ENCODE measurements around the gene PVALEF. TPM values are rescaled to one million over a fixed set of nuclear protein-coding genes. Genes with fewer than 3 reads are reported as not detected.
"Not testable (repeated sequence)": the region's sequence is repeated elsewhere in the genome, so short reads cannot be mapped to it uniquely, and the experiment has no call there.

PVALEF gene
- total RNA-seq, 2 donors from 2014 or later: not detected

DNA sequence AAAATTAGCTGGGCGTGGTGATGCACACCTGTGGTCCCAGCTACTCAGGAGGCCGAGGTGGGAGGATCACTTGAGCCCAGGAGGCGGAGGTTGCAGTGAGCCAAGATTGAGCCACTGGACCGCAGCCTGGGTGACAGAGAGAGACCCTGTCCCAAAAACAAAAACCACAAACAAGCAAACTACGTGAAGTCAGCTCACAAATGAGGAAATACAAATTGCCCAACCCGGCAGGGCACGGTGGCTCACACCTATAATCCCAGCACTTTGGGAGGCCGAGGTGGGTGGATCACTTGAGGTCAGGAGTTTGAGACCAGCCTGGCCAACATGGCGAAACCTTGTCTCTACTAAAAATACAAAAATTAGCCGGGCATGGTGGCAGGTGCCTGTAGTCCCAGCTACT is 19.1 kb upstream of the PVALEF start:
- ATAC-seq; H3K9me3 Mint-ChIP-seq; H3K36me3 Mint-ChIP-seq; DNase-seq (ENCODE audit: low spot score); H3K27ac Mint-ChIP-seq; H3K4me3 Mint-ChIP-seq; H3K27me3 Mint-ChIP-seq: not testable (repeated sequence)
- H3K4me1 Mint-ChIP-seq (ENCODE audit: low read depth in 2 of 2): peaks cover 0 to 14% of the 10 kb centered on the region in 2 donors

DNA sequence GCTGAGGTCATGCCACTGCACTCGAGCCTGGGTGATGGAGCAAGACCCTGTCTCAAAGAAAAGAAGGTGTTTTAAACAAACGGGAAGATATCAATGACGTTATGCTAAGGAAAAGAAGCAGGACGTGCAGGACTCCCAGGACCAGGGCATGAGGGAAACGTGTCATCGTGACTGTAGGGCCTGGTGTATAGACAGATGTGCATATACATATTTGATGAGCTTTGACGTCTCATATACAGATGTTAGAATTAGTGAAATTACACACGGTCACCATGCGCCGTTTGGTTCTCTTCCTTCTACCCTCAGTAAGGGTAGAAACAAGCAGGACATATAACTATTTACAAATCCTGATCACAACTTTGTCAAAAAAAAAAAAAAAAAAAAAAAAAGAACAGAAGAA is 17.6 kb upstream of the PVALEF start:
- Mint-ChIP-seq H3K36me3 (no peaks in the 10 kb centered on the region), H3K4me3 (no peak overlapping the region), H3K9me3 (no peaks in the 10 kb centered on the region), H3K27ac (no peak overlapping the region), H3K27me3 (no peaks in the 10 kb centered on the region), H3K4me1 (ENCODE audit: low read depth in 2 of 2) (peaks cover 0 to 19% of the 10 kb centered on the region in 2 donors)
- ATAC-seq: no peak
- DNase-seq (ENCODE audit: low spot score): no peak

DNA sequence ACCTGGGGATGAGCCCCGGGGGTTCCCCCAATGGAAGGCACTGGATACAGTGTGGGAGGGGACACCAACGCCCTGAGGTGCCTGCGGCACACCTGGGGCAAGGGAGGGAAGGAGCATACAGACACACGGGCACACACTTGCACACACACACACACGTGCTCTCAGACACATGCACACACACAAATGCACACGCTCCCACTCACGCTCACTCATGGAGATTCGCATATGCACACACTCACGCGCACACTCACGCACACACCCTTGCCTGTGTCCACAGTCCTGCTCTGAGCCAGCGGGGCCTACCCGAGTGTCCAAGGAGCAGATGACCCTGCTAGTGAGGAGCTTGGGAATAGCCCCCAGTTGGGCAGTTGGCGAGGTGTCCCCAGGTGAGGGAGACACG is 16.7 kb upstream of the PVALEF start:
- H3K4me1 Mint-ChIP-seq (ENCODE audit: low read depth in 2 of 2): peaks cover 0 to 19% of the 10 kb centered on the region in 2 donors
- H3K9me3 Mint-ChIP-seq: no peaks in the 10 kb centered on the region
- no peaks in the 10 kb centered on the region for H3K36me3 Mint-ChIP-seq
- H3K4me3 Mint-ChIP-seq: no peak overlapping the region
- DNase-seq (ENCODE audit: low spot score) (no peak), ATAC-seq (peak in 1 of 2 donors; percentile 4)
- no peak overlapping the region for H3K27ac Mint-ChIP-seq
- no peaks in the 10 kb centered on the region for H3K27me3 Mint-ChIP-seq

DNA sequence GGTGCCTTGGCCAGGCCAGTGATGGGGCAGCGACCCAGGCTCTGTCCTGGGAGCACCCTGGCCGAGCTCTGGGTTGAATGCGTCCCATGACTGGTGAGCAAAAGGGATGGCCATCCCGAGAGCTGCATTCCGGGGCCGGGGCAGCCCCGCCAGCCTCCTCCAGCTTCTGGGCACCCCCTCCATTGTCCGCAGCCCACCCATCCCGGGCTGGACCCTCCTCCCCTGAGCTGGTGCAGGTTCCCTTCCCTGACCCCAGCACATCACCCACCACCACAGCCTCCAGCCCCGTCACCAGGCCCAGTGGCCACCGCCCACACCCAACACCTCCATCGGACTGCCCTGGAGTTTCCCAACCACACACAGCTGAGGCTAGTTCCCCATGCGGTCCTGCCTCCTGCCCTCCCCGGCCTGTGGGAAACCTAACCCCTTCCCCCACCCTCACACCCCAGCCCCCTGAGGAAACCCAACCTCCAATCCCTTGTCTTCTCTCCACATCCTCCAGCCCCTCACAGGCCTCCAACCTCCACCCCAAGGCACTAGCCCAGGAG is 16.2 kb upstream of the PVALEF start:
- Mint-ChIP-seq H3K4me1 (ENCODE audit: low read depth in 2 of 2) (peaks cover 0 to 19% of the 10 kb centered on the region in 2 donors), H3K27me3 (no peaks in the 10 kb centered on the region), H3K36me3 (no peaks in the 10 kb centered on the region), H3K9me3 (no peaks in the 10 kb centered on the region), H3K4me3 (no peak overlapping the region), H3K27ac (no peak overlapping the region)
- ATAC-seq (peak; percentile 34 to 57), DNase-seq (ENCODE audit: low spot score) (no peak)

DNA sequence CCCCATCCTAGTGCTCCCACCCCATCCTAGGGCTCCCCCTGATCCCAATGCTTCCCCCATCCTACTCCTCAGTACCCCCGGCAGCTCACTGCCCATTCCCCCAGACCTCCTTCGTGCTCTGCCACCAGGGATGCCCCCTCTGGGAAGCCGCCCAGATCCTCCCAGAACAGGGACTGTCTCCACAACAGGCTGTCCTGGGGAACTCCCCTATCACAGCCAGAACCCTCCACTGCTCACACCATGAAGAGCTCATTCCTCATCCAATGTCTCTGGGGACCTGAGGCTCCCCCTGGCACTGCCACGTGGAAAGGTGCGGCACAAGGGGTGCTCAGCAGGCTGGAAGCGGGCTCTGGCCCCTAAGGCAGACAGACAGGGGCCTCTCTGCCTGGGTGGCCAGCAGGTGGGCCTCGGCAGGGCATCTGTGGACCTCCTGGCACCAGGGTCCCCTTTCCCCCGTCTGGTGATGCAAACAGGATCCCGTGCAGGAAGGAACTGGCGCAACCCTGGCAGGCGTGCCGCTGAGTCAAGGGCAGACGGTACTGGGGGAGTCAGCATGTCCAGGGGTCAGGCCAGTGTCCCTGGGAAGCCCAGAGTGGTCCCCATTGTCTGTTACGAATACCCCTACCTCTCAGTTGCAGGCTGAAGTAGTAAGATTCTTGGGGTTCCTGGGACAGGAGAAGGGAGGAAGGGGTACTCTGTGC is 14.8 kb upstream of the PVALEF start:
- peaks cover 0 to 19% of the 10 kb centered on the region in 2 donors for H3K4me1 Mint-ChIP-seq (ENCODE audit: low read depth in 2 of 2)
- DNase-seq (ENCODE audit: low spot score) (no peak), ATAC-seq (peak in 1 of 2 donors; percentile 12)
- H3K27me3 Mint-ChIP-seq: no peaks in the 10 kb centered on the region
- no peaks in the 10 kb centered on the region for H3K9me3 Mint-ChIP-seq
- H3K27ac Mint-ChIP-seq: no peak overlapping the region
- H3K4me3 Mint-ChIP-seq: no peak overlapping the region
- no peaks in the 10 kb centered on the region for H3K36me3 Mint-ChIP-seq

DNA sequence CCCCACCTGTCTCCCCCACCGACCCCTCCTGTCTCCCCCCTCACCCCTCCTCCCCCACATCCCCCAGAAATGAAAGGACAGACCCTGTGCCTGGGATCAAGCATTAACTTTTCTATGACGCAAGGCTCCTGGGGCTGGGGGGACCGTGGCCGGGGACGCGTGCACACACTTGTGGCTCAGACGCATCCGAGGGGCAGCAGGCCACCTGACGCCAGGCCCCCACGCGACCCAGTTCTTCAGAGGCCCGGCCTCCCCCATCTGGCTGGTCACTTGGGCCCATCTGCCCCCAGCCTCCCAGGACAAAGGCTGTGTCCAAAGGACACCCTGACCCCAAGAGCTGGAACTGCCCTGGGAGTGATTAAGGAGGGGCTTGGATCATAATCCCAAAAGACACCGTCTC is 14.0 kb upstream of the PVALEF start:
- no peak overlapping the region for H3K27ac Mint-ChIP-seq
- no peaks in the 10 kb centered on the region for H3K36me3 Mint-ChIP-seq
- H3K9me3 Mint-ChIP-seq: no peaks in the 10 kb centered on the region
- no peak overlapping the region for H3K4me3 Mint-ChIP-seq
- no peaks in the 10 kb centered on the region for H3K27me3 Mint-ChIP-seq
- H3K4me1 Mint-ChIP-seq (ENCODE audit: low read depth in 2 of 2): peaks cover 0 to 19% of the 10 kb centered on the region in 2 donors
- no peak for DNase-seq (ENCODE audit: low spot score)
- no peak for ATAC-seq

DNA sequence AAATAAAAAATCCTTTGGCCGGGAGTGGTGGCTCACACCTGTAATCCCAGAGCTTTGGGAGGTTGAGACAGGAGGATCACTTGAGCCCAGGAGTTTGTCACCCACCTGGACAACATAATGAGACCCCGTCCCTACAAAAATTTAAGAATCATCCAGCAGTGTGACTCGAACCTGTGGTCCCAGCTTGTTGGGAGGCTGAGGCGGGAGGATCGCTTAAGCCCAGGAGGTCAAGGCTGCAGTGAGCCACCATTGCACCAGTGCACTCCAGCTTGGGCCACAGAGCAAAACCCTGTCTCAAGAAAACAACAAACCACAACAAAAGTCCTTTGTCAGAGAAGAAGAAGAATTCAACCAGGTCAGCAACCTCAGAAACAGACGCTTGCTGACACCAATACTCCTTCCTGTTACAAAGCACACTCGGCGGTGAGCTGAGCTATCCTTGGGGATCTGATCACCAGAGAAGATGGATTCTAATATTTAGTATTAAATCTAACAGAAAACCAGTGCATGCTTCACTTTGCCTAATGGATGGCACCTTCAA is 12.9 kb upstream of the PVALEF start:
- DNase-seq (ENCODE audit: low spot score) (no peak), ATAC-seq (no peak)
- Mint-ChIP-seq H3K9me3 (no peaks in the 10 kb centered on the region), H3K27me3 (no peaks in the 10 kb centered on the region), H3K4me3 (no peak overlapping the region), H3K4me1 (ENCODE audit: low read depth in 2 of 2) (peaks cover 0 to 19% of the 10 kb centered on the region in 2 donors), H3K27ac (no peak overlapping the region), H3K36me3 (no peaks in the 10 kb centered on the region)

DNA sequence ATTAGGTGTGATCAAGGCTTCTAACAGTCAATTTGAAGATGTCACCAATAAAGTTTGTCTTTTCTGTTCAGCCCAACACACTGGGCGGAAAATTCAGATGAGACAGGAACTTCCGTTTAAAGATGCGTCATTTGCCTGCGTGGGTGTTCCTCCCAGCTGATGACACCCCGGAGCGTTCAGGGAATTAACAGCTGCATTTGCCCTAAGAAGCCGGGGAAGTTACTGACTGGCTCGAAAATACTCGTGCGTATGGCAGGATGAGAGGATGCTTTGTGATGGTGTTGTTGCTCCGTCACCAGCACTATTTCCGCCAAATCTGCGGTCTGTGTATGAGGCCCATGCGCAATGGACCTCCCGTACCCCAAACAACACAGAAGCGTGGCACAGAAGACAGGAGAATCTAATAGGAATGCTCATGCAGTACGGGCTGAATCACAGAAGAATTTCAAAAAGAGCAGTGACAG is 11.9 kb upstream of the PVALEF start:
- no peak for ATAC-seq
- peaks cover 0 to 19% of the 10 kb centered on the region in 2 donors for H3K4me1 Mint-ChIP-seq (ENCODE audit: low read depth in 2 of 2)
- no peaks in the 10 kb centered on the region for H3K9me3 Mint-ChIP-seq
- no peak overlapping the region for H3K27ac Mint-ChIP-seq
- H3K27me3 Mint-ChIP-seq: no peaks in the 10 kb centered on the region
- no peak for DNase-seq (ENCODE audit: low spot score)
- no peaks in the 10 kb centered on the region for H3K36me3 Mint-ChIP-seq
- no peak overlapping the region for H3K4me3 Mint-ChIP-seq

DNA sequence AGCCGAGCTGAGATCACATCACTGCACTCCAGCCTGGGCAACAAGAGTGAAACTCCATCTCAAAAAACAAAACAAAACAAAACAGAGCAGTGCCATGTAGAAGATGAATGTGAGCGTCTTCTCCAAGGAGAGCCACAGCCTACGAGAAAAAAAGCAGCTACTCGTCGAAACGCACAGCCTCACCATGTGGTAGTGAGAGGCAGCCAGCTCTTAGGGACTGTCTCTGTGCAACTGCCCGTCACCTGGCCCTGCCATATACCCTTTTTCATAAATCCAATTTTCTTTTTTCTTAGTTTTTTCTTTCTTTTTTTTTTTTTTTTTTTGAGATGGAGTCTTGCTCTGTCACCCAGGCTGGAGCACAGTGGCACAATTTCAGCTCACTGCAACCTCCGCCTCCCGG is 11.3 kb upstream of the PVALEF start:
- DNase-seq (ENCODE audit: low spot score); H3K4me3 Mint-ChIP-seq: not testable (repeated sequence)

DNA sequence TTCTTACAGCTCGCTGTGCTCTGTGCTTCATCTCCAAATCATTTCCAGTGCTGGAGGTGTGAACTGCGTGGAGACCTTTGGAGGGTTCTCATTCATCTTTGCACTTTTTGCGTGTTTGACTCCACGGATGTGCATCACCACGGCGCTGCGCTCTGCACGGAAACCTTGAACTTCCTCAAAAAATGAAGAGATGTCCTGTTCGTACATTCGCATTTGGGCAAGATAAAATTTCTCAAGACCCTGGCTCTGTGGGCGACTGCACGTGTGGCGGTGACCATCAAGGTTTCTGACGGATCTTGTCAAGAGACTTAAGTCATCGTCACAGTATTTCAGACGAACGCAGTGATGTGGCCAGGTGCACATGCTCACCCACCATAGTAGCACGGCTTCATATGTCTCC is 10.3 kb upstream of the PVALEF start:
- H3K4me1 Mint-ChIP-seq (ENCODE audit: low read depth in 2 of 2): peaks cover 0 to 16% of the 10 kb centered on the region in 2 donors
- no peak for ATAC-seq
- no peak overlapping the region for H3K4me3 Mint-ChIP-seq
- H3K27ac Mint-ChIP-seq: no peak overlapping the region
- H3K36me3 Mint-ChIP-seq: no peaks in the 10 kb centered on the region
- no peaks in the 10 kb centered on the region for H3K27me3 Mint-ChIP-seq
- H3K9me3 Mint-ChIP-seq: no peaks in the 10 kb centered on the region
- DNase-seq (ENCODE audit: low spot score): no peak

More for the DNA sequence above, 11.3 kb upstream of the PVALEF start:
- not testable (repeated sequence) for H3K27me3 Mint-ChIP-seq, H3K9me3 Mint-ChIP-seq, H3K27ac Mint-ChIP-seq, H3K36me3 Mint-ChIP-seq, ATAC-seq
- peaks cover 0 to 21% of the 10 kb centered on the region in 2 donors for H3K4me1 Mint-ChIP-seq (ENCODE audit: low read depth in 2 of 2)

DNA sequence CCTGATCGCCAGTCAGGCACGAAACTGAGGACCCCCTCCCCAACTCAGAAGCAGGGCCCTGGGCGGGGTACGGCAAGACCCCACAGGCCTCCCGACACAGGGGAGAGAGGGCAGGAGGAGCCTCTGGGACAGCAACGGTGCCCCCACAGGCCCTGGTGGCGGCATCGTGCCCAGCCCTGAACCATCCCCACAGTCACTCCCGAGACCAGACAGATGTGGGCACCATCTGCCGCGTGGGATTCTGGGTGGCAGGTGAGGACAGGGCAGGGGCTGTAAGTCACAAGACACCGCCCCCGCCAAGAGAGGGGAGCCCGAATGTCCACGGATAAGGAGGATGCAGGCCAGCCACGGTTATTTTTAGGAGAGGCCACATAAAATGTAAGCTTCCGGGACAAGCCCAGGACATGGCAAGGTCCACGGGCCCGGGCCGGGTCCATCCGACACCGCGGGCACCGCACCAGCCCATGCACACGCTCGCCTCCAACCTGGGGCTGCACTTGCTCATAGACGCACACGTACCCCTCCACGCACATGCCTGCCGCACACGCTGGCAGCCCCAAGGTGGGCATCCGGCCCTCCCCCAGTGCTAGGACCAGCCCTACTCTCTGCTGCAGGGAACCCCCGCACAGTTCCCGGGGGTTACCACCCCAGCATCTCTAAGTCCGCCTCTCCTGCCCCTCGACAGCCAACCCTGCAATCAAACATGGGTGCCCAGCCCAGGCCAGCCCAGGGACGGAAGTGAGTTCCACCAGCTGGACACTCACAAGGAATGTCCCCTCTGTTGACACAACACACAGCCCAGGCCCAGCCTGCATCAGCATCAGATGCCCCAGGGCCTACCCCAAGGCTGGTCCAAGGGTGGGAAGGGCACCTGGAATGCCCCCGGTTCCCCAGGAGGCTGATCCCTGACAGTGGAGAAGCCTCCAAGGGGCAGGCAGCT is 8.2 kb upstream of the PVALEF start:
- DNase-seq (ENCODE audit: low spot score): no peak
- Mint-ChIP-seq H3K4me1 (ENCODE audit: low read depth in 2 of 2) (peaks cover 0 to 7% of the 10 kb centered on the region in 2 donors), H3K36me3 (no peaks in the 10 kb centered on the region), H3K9me3 (no peaks in the 10 kb centered on the region), H3K27ac (no peak overlapping the region), H3K27me3 (no peaks in the 10 kb centered on the region), H3K4me3 (no peak overlapping the region)
- no peak for ATAC-seq

DNA sequence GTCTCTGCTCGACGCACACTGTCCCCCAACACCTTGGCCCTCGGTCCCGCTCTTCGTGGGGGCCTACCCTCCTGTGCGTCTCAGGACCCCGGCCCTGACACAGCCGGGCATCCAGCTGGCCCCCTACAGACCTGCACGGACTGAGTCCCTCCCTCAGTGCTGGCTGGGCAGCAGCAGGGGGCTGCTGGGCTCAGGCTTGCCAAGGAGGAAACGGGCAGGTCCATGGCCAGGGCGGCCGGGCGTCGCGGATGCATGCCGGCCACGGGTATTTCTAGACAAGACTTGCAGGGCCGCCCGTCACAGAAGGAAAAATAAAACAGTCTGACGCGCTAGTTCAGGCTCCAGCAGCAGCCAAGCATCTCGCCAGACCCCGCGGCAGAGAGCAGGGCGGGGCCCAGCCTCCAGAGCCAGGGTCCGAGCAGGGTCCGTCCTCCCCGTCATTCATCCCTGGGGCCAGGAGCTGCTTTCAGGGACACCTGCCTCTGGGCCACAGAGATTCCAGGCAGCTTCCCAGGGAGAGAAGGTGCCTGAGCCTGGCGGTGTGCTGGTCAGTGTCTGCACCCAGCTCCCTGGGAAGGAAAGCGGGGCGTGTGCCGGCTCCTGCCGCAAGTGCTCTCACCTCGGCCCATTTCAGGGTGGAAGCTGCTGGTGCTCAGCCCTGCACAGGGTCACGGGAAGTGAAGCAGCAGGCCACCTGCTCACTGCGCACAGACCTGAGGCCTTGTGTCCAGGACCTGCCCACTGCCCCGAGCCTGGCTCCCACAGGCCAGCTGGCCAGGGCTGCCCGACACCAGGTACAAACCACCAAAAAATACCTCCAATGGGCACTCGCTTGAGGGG is 7.2 kb upstream of the PVALEF start:
- no peak for ATAC-seq

More for the DNA sequence above, 7.2 kb upstream of the PVALEF start:
- H3K27ac Mint-ChIP-seq: no peak overlapping the region
- no peak overlapping the region for H3K4me3 Mint-ChIP-seq
- no peaks in the 10 kb centered on the region for H3K36me3 Mint-ChIP-seq
- no peak for DNase-seq (ENCODE audit: low spot score)
- no peaks in the 10 kb centered on the region for H3K27me3 Mint-ChIP-seq
- no peaks in the 10 kb centered on the region for H3K9me3 Mint-ChIP-seq
- H3K4me1 Mint-ChIP-seq (ENCODE audit: low read depth in 2 of 2): peaks cover 0 to 7% of the 10 kb centered on the region in 2 donors
